GM12878 (cell line): ENCODE measurements around the gene REN. TPM values are rescaled to one million over a fixed set of nuclear protein-coding genes. Genes with fewer than 3 reads are reported as not detected.

Experiments
- ATAC-seq: fragments of 200-7000 bp; cut with Tn5 transposase; 3 replicates; pipeline ENCODE4 v1.9.1; 2020; ENCODE audit warnings: mild to moderate bottlenecking, moderate library complexity
- BruUV-seq: library from RNA; stranded (reverse); fragments of 400-500 nt; replicated peaks from 2 replicates; lab custom pipeline; 2021; lab: Mats Ljungman, UMichigan
- CTCF ChIA-PET: fragments of 300-600 bp; sonication (Branson Sonifier 250); formaldehyde crosslinking; extraction: SDS; loops from one replicate; lab custom pipeline; 2021; ENCODE audit warnings: inconsistent platforms; lab: Yijun Ruan, JAX
- POLR2A ChIA-PET: fragments of 350-600 bp; formaldehyde crosslinking; extraction: SDS; loops from one replicate; lab custom pipeline; 2021; ENCODE audit warnings: inconsistent platforms; lab: Charles Lee
- RAD21 ChIA-PET: fragments of 300-600 bp; sonication (Branson Sonifier 250); formaldehyde crosslinking; loops from one replicate; lab custom pipeline; 2023; ENCODE audit warnings: antibody characterized with exemption; ENCODE audit not compliant: unreplicated experiment; lab: Charles Lee
- SMC1A ChIA-PET: fragments of 300-600 bp; sonication (Branson Sonifier 250); formaldehyde crosslinking; loops from one replicate; lab custom pipeline; 2023; ENCODE audit not compliant: unreplicated experiment, uncharacterized antibody; lab: Charles Lee
- DNase-seq: peaks from one replicate; pipeline ENCODE4 v3.0.0-alpha.2; 2011; ENCODE audit warnings: low read depth, low spot score
- FAIRE-seq: peaks from 3 replicates; lab custom pipeline; 2011; peaks lifted over from hg19 to GRCh38; lab: Jason Lieb, UNC
- H2AFZ ChIP-seq: 2 replicates; pipeline ENCODE4 v1.6.0; 2011; ENCODE audit warnings: low read depth, low read length, control low read depth; ENCODE audit not compliant: control insufficient read depth
- H3K27ac ChIP-seq: 2 replicates; pipeline ENCODE4 v1.5.1; 2011; ENCODE audit warnings: control low read depth; ENCODE audit not compliant: control insufficient read depth, insufficient read depth
- H3K27me3 ChIP-seq, 2 experiments: replicated peaks in 1 of 2; 2 replicates each; pipeline versions ENCODE4 v1.6.0 to v1.6.1; 2011; ENCODE audit warnings: low read length in 1 of 2; ENCODE audit not compliant: control insufficient read depth in 2 of 2, insufficient read depth in 2 of 2
- H3K36me3 ChIP-seq, 2 experiments: 2 replicates each; pipeline ENCODE4 v1.5.1; 2011; ENCODE audit warnings: low read length in 1 of 2; ENCODE audit not compliant: control insufficient read depth in 2 of 2, insufficient read depth in 2 of 2
- H3K4me1 ChIP-seq: 2 replicates; pipeline ENCODE4 v1.6.1; 2011; ENCODE audit warnings: mild to moderate bottlenecking, low read length, moderate library complexity, mixed read lengths; ENCODE audit not compliant: control insufficient read depth, insufficient read depth
- H3K4me2 ChIP-seq: 2 replicates; pipeline ENCODE4 v1.6.0; 2011; ENCODE audit warnings: control low read depth; ENCODE audit not compliant: control insufficient read depth, insufficient read depth
- H3K4me3 ChIP-seq: fragments of 200-600 bp; sonication (generic); 2 replicates; pipeline ENCODE4 v1.5.1; 2016
- H3K79me2 ChIP-seq: 2 replicates; pipeline ENCODE4 v1.6.0; 2011; ENCODE audit warnings: low read length; ENCODE audit not compliant: control insufficient read depth, insufficient read depth
- H3K9ac ChIP-seq: 2 replicates; pipeline ENCODE4 v1.8.0; 2011; ENCODE audit warnings: low read length, control low read depth, mixed read lengths; ENCODE audit not compliant: control insufficient read depth, insufficient read depth
- H3K9me3 ChIP-seq: replicated peaks from 3 replicates; pipeline ENCODE4 v1.5.1; 2011; ENCODE audit warnings: mild to moderate bottlenecking, low read length; ENCODE audit not compliant: control insufficient read depth, insufficient read depth
- H4K20me1 ChIP-seq: 2 replicates; pipeline ENCODE4 v1.6.0; 2011; ENCODE audit not compliant: control insufficient read depth, insufficient read depth
- CBX3 ChIP-seq: fragments of 200-600 bp; sonication (generic); IDR thresholded peaks from 2 replicates; pipeline ENCODE4 v1.6.1; 2016; ENCODE audit warnings: low read depth, borderline replicate concordance
- CEBPB ChIP-seq, 2 experiments: fragments of 150-350 bp in 1 of 2; IDR thresholded peaks; 2 replicates each; pipeline ENCODE4 v1.6.1; 2012 to 2014; ENCODE audit warnings: low read depth in 2 of 2, low read length in 2 of 2, borderline replicate concordance in 1 of 2, inconsistent platforms in 1 of 2
- EED ChIP-seq: sonication (generic); IDR thresholded peaks from 2 replicates; pipeline ENCODE4 v1.6.1; 2016; ENCODE audit warnings: antibody characterized with exemption, low read depth
- EP300 ChIP-seq, 2 experiments: fragments of 150-350 bp in 1 of 2; IDR thresholded peaks; 2 replicates each; pipeline ENCODE4 v1.6.1; 2011 to 2012; ENCODE audit warnings: low read depth in 2 of 2, low read length in 2 of 2, borderline replicate concordance in 1 of 2, improper control_type of control experiment in 1 of 2, inconsistent platforms in 1 of 2; ENCODE audit not compliant: control insufficient read depth in 1 of 2
- ESRRA ChIP-seq: IDR thresholded peaks from 2 replicates; pipeline ENCODE4 v1.6.1; 2012; ENCODE audit warnings: mild to moderate bottlenecking, low read length, improper control_type of control experiment
- FOS ChIP-seq: IDR thresholded peaks from 3 replicates; pipeline ENCODE4 v1.6.1; 2011; ENCODE audit warnings: borderline replicate concordance; ENCODE audit not compliant: insufficient read length; ENCODE audit errors: extremely low read depth
- HCFC1 ChIP-seq: fragments of 150-350 bp; IDR thresholded peaks from 2 replicates; pipeline ENCODE4 v1.6.1; 2014; ENCODE audit warnings: low read length
- IRF4 ChIP-seq: IDR thresholded peaks from 2 replicates; pipeline ENCODE4 v1.6.1; 2011; ENCODE audit warnings: low read depth, low read length
- REST ChIP-seq: IDR thresholded peaks from 2 replicates; pipeline ENCODE4 v1.6.1; 2012; ENCODE audit warnings: mild to moderate bottlenecking, low read depth, low read length
- RUNX3 ChIP-seq: IDR thresholded peaks from 2 replicates; pipeline ENCODE4 v1.6.1; 2012; ENCODE audit warnings: low read length, inconsistent platforms
- SIX5 ChIP-seq: IDR thresholded peaks from 2 replicates; pipeline ENCODE4 v1.6.1; 2011; ENCODE audit warnings: mild to moderate bottlenecking, low read depth, low read length, moderate library complexity; ENCODE audit not compliant: severe bottlenecking
- SP1 ChIP-seq: IDR thresholded peaks from one replicate; pipeline ENCODE4 v1.6.1; 2011; ENCODE audit warnings: low read depth, low read length
- SUPT20H ChIP-seq: IDR thresholded peaks from 2 replicates; pipeline ENCODE4 v1.6.1; 2011; ENCODE audit warnings: low read depth, mild to moderate bottlenecking, low read length, moderate library complexity, borderline replicate concordance; ENCODE audit not compliant: control insufficient read depth
- ZBTB4 ChIP-seq: fragments of 450-650 bp; formaldehyde crosslinking; IDR thresholded peaks from 2 replicates; pipeline ENCODE4 v1.4.0; 2022; ENCODE audit warnings: mild to moderate bottlenecking, moderate library complexity
- WGBS: methylation state at CpG from one replicate; pipeline ENCODE4 v1.1.6; 2016; ENCODE audit warnings: low lambda C conversion rate; ENCODE audit not compliant: insufficient replicate concordance, insufficient coverage; ENCODE audit errors: missing lambda C conversion rate; 5-methylcytosine and 5-hydroxymethylcytosine counted together
- in situ Hi-C: fragments of 300-500 bp; cut with MboI; formaldehyde crosslinking; loops from 9 replicates; pipeline ENCODE4 v1.14.3; 2018; ENCODE audit warnings: mixed read lengths
- intact Hi-C: fragments of 100-400 bp; cut with micrococcal nuclease; formaldehyde crosslinking; loops from one replicate; pipeline ENCODE4 v1.14.2; 2022; ENCODE audit not compliant: unreplicated experiment
- polyA plus RNA-seq, 11 experiments: library from polyadenylated mRNA; depleted of rRNA in 4 of 11; unstranded in 6 of 11; stranded (reverse) in 5 of 11; fragments of >200 nt; fragmentation: Nextera tagmentation in 4 of 11; fragmentation: Illumina TruSeq in 1 of 11; extraction: Ambion mirVana in 4 of 11; extraction: Trizol in 1 of 11; gene quantifications; 1 replicate in 1 of 11; 2 replicates in 10 of 11; pipeline versions ENCODE4 v1.2.1 to v1.2.3, GENCODE V29; 2011 to 2016; ENCODE audit warnings: inconsistent platforms in 2 of 11, missing spikeins in 2 of 11, low read depth in 1 of 11
- total RNA-seq, 4 experiments: library from RNA; depleted of rRNA in 3 of 4; stranded (reverse); fragments of >200 nt in 3 of 4; fragmentation: Illumina TruSeq in 1 of 4; extraction: Trizol in 1 of 4; gene quantifications; 2 replicates each; pipeline versions ENCODE4 v1.2.1 to v1.2.3, GENCODE V29; 2013 to 2021

The REN gene
- total and polyA plus RNA-seq, 10 of the 15 experiments (the other 5 are each of a cell fraction or from before 2014, with no cell fraction given), result not detected

GRCh38 chr1:204141131-204141530, 25.0 kb downstream of the REN start:
- Histone ChIP-seq H2AFZ (no peak overlapping the region), H4K20me1 (no peaks in the 10 kb centered on the region), H3K79me2 (no peaks in the 10 kb centered on the region), H3K27me3 (peaks cover 4 to 5% of the 10 kb centered on the region in 2 experiments; a peak in 3 of 4 replicates), H3K27ac (no peak overlapping the region), H3K4me3 (no peak overlapping the region), H3K9me3 (no peaks in the 10 kb centered on the region), H3K4me1 (no peaks in the 10 kb centered on the region), H3K4me2 (no peak overlapping the region), H3K9ac (no peak overlapping the region), H3K36me3 (no peaks in the 10 kb centered on the region)
- DNase-seq (no peak), ATAC-seq (no peak), FAIRE-seq (no peak)
- 68% methylated on average over 3 of the region's 3 CpGs for WGBS
- SMC1A ChIA-PET, result interaction anchor here (0.7 kb wide), 1 partner anchor 144 kb away, joined by 3 read pairs; no protein-coding TSS in a partner anchor
- RAD21 ChIA-PET, result no interaction called here
- no TSS peak for BruUV-seq
- CTCF ChIA-PET, result interaction anchor here (1.7 kb wide), 1 partner anchor 21 kb away, joined by 3 read pairs; no protein-coding TSS in a partner anchor
- POLR2A ChIA-PET, result interaction anchor here (0.5 kb wide), 1 partner anchor 44 kb away, joined by 4 read pairs; no protein-coding TSS in a partner anchor
- TF ChIP-seq ZBTB4 (CRISPR knock-in tag), result no peak
- TF ChIP-seq CEBPB (IDR thresholded peaks at IDR 0.05; ENCODE audit: borderline replicate concordance in 1 of 2, low read depth in 2 of 2, low read length in 2 of 2), result no peak
- no peak for TF ChIP-seq IRF4
- TF ChIP-seq CBX3, result no peak
- TF ChIP-seq RUNX3, result no peak
- no peak for TF ChIP-seq EP300 (IDR thresholded peaks at IDR 0.05; ENCODE audit: borderline replicate concordance in 1 of 2, control insufficient read depth in 1 of 2, low read depth in 2 of 2, low read length in 2 of 2)
- TF ChIP-seq EED, result no peak
- no peak for TF ChIP-seq ESRRA
- TF ChIP-seq SP1, result no peak
- TF ChIP-seq HCFC1, result no peak
- TF ChIP-seq SUPT20H, result no peak
- no peak for TF ChIP-seq REST
- no peak for TF ChIP-seq SIX5
- TF ChIP-seq FOS, result no peak
- intact Hi-C loops (no loop called here), in situ Hi-C loops (no loop called here)
